ENCODE results near the gene DLGAP1. TPM values are rescaled to one million over a fixed set of nuclear protein-coding genes. Genes with fewer than 3 reads are reported as not detected.

Gene DLGAP1
- total and polyA plus RNA-seq, 10 of the 15 experiments (the other 5 are each of a cell fraction or from before 2014, with no cell fraction given): 0.23 to 27.6 (median 1.9) TPM

GRCh38 chr18:3867236-3867635 lies 587.9 kb downstream of the DLGAP1 start (continued):
- TF ChIP-seq CREB1 (IDR thresholded peaks at IDR 0.05; ENCODE audit: low read depth) (no peak), JUND (IDR thresholded peaks at IDR 0.05; ENCODE audit: low read depth, low read length) (no peak), E2F4 (IDR thresholded peaks at IDR 0.05; ENCODE audit: low read depth, low read length) (no peak), PAX8 (IDR thresholded peaks at IDR 0.05) (no peak), RBBP5 (conservative IDR thresholded peaks at IDR 0.05) (no peak), POU2F2 (IDR thresholded peaks at IDR 0.05; ENCODE audit: borderline replicate concordance, low read depth, low read length) (no peak), MXI1 (IDR thresholded peaks at IDR 0.05; ENCODE audit: low read depth, low read length) (no peak), ZNF24 (IDR thresholded peaks at IDR 0.05) (no peak), SMAD5 (IDR thresholded peaks at IDR 0.05; ENCODE audit: low read depth) (no peak), RCOR1 (conservative IDR thresholded peaks at IDR 0.05; ENCODE audit: low read depth, low read length) (no peak), ZNF217 (IDR thresholded peaks at IDR 0.05) (no peak), NR2C1 (IDR thresholded peaks at IDR 0.05) (no peak), HDAC2 (IDR thresholded peaks at IDR 0.05) (no peak), POLR2AphosphoS2 (IDR thresholded peaks at IDR 0.05; ENCODE audit: low read depth, low read length) (no peak)
- TF ChIP-seq, protein P1, sequence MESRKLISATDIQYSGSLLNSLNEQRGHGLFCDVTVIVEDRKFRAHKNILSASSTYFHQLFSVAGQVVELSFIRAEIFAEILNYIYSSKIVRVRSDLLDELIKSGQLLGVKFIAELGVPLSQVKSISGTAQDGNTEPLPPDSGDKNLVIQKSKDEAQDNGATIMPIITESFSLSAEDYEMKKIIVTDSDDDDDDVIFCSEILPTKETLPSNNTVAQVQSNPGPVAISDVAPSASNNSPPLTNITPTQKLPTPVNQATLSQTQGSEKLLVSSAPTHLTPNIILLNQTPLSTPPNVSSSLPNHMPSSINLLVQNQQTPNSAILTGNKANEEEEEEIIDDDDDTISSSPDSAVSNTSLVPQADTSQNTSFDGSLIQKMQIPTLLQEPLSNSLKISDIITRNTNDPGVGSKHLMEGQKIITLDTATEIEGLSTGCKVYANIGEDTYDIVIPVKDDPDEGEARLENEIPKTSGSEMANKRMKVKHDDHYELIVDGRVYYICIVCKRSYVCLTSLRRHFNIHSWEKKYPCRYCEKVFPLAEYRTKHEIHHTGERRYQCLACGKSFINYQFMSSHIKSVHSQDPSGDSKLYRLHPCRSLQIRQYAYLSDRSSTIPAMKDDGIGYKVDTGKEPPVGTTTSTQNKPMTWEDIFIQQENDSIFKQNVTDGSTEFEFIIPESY (IDR thresholded peaks at IDR 0.05): no peak
